Endothelial cell of umbilical vein (primary cell): ENCODE measurements around the gene BRD1. TPM values are rescaled to one million over a fixed set of nuclear protein-coding genes. Genes with fewer than 3 reads are reported as not detected.

ENCODE experiments used
- BruUV-seq: library from RNA; stranded (reverse); fragments of 400-500 nt; replicated peaks from 2 replicates; lab custom pipeline; 2021; lab: Mats Ljungman, UMichigan
- CTCF ChIA-PET: fragments of 300-600, 350-600 bp; sonication (Branson Sonifier 250); formaldehyde crosslinking; loops from one replicate; lab custom pipeline; 2021; ENCODE audit warnings: antibody characterized with exemption, inconsistent platforms; lab: Charles Lee
- POLR2A ChIA-PET: fragments of 300-600, 350-600 bp; sonication (Branson Sonifier 250); formaldehyde crosslinking; loops from one replicate; lab custom pipeline; 2021; ENCODE audit warnings: antibody characterized with exemption, inconsistent platforms; lab: Charles Lee
- DNase-seq: peaks from one replicate; pipeline ENCODE4 v3.0.0-alpha.2; 2011; ENCODE audit warnings: low read depth, low spot score
- FAIRE-seq: peaks from 2 replicates; lab custom pipeline; 2011; peaks lifted over from hg19 to GRCh38; lab: Jason Lieb, UNC
- H2AFZ ChIP-seq: 2 replicates; pipeline ENCODE4 v1.6.0; 2012; ENCODE audit warnings: low read depth, low read length, control low read depth, inconsistent platforms
- H3K27ac ChIP-seq: 2 replicates; pipeline ENCODE4 v1.5.1; 2011; ENCODE audit warnings: low read depth, mild to moderate bottlenecking, control low read depth, low read length, moderate library complexity; ENCODE audit not compliant: insufficient read depth
- H3K27me3 ChIP-seq, 2 experiments: 2 replicates each; pipeline versions ENCODE4 v1.6.0 to v1.6.1; 2011; ENCODE audit warnings: low read length in 2 of 2, mixed read lengths in 1 of 2; ENCODE audit not compliant: control insufficient read depth in 2 of 2, insufficient read depth in 2 of 2
- H3K36me3 ChIP-seq, 2 experiments: 2 replicates in 1 of 2; 3 replicates in 1 of 2; pipeline ENCODE4 v1.5.1; 2011; ENCODE audit warnings: low read length in 2 of 2, mild to moderate bottlenecking in 1 of 2, moderate library complexity in 1 of 2; ENCODE audit not compliant: control insufficient read depth in 2 of 2, insufficient read depth in 2 of 2; ENCODE audit errors: extremely low read depth in 1 of 2
- H3K4me1 ChIP-seq: 3 replicates; pipeline ENCODE4 v1.5.1; 2011; ENCODE audit warnings: mild to moderate bottlenecking, low read length; ENCODE audit not compliant: control insufficient read depth, insufficient read depth; ENCODE audit errors: extremely low read depth
- H3K4me2 ChIP-seq: 2 replicates; pipeline ENCODE4 v1.6.1; 2011; ENCODE audit warnings: low read length, control low read depth, mixed read lengths; ENCODE audit not compliant: insufficient read depth
- H3K4me3 ChIP-seq, 3 experiments: fragments of 200-600 bp in 1 of 3; sonication (generic), shearing (Covaris generic) in 1 of 3; replicated peaks in 1 of 3; 2 replicates each; pipeline ENCODE4 v1.5.1; 2011 to 2016; ENCODE audit warnings: control low read depth in 3 of 3, low read length in 3 of 3, mild to moderate bottlenecking in 2 of 3, inconsistent platforms in 1 of 3, low read depth in 1 of 3, moderate library complexity in 1 of 3; ENCODE audit not compliant: insufficient read depth in 1 of 3
- H3K79me2 ChIP-seq: 2 replicates; pipeline ENCODE4 v1.6.0; 2012; ENCODE audit warnings: low read length, inconsistent platforms; ENCODE audit not compliant: control insufficient read depth, insufficient read depth
- H3K9ac ChIP-seq: replicated peaks from 2 replicates; pipeline ENCODE3; 2011; ENCODE audit warnings: low read length, control low read depth; ENCODE audit not compliant: insufficient read depth; ENCODE audit errors: extremely low read depth
- H3K9me1 ChIP-seq: replicated peaks from 3 replicates; pipeline ENCODE4 v1.6.0; 2011; ENCODE audit warnings: mild to moderate bottlenecking, low read length; ENCODE audit not compliant: control insufficient read depth, insufficient read depth; ENCODE audit errors: extremely low read depth
- H3K9me3 ChIP-seq: replicated peaks from 2 replicates; pipeline ENCODE4 v1.5.1; 2012; ENCODE audit warnings: low read length, inconsistent platforms; ENCODE audit not compliant: control insufficient read depth, insufficient read depth
- H4K20me1 ChIP-seq: replicated peaks from 2 replicates; pipeline ENCODE3; 2011; ENCODE audit warnings: mild to moderate bottlenecking, low read length; ENCODE audit not compliant: control insufficient read depth, insufficient read depth; ENCODE audit errors: extremely low read depth
- EZH2 ChIP-seq: IDR thresholded peaks from 2 replicates; pipeline ENCODE4 v1.6.1; 2012; ENCODE audit warnings: borderline replicate concordance, low read depth, mild to moderate bottlenecking, moderate library complexity, low read length, inconsistent platforms; ENCODE audit not compliant: severe bottlenecking
- FOS ChIP-seq: IDR thresholded peaks from 2 replicates; pipeline ENCODE4 v1.6.1; 2011; ENCODE audit warnings: mild to moderate bottlenecking, low read length, moderate library complexity, borderline replicate concordance; ENCODE audit not compliant: insufficient read depth
- GATA2 ChIP-seq: IDR thresholded peaks from 2 replicates; pipeline ENCODE4 v1.7.0; 2011; ENCODE audit warnings: low read depth, mild to moderate bottlenecking, moderate library complexity, mixed read lengths, low read length; ENCODE audit not compliant: insufficient read length, insufficient read depth
- JUN ChIP-seq: IDR thresholded peaks from 2 replicates; pipeline ENCODE4 v1.6.1; 2011; ENCODE audit warnings: borderline replicate concordance, low read depth; ENCODE audit not compliant: insufficient read length, insufficient read depth
- MYC ChIP-seq: IDR thresholded peaks from one replicate; pipeline ENCODE4 v1.6.1; 2011; ENCODE audit warnings: mild to moderate bottlenecking, low read depth, low read length
- POLR2A ChIP-seq: IDR thresholded peaks from 2 replicates; pipeline ENCODE4 v1.6.1; 2012; ENCODE audit warnings: low read depth, mild to moderate bottlenecking, control low read depth, low read length
- POLR2AphosphoS5 ChIP-seq: IDR thresholded peaks from 2 replicates; pipeline ENCODE4 v1.6.1; 2012; ENCODE audit warnings: low read depth, mild to moderate bottlenecking, control low read depth, low read length, moderate library complexity; ENCODE audit not compliant: insufficient read depth
- dilution Hi-C: fragments of 300-500 bp; cut with MboI; formaldehyde crosslinking; loops from one replicate; pipeline ENCODE4 v1.15.0; 2019; ENCODE audit warnings: low sequenced_read_pairs; ENCODE audit not compliant: extremely low pct_ligation_motif_present
- intact Hi-C: fragments of 100-400 bp; cut with micrococcal nuclease; formaldehyde crosslinking; loops from one replicate; pipeline ENCODE4 v1.10.0; 2022
- polyA plus RNA-seq, 4 experiments: library from polyadenylated mRNA; depleted of rRNA in 3 of 4; stranded (reverse) in 3 of 4; unstranded in 1 of 4; fragments of >200 nt; gene quantifications; 2 replicates each; pipeline versions ENCODE4 v1.2.1 to v1.2.3, GENCODE V29; 2011 to 2012; ENCODE audit warnings: missing spikeins in 1 of 4
- total RNA-seq: library from RNA; stranded (reverse); gene quantifications from 2 replicates; pipeline ENCODE4 v1.2.3, GENCODE V29; 2021
- TF ChIP-seq, protein P1 (sequence below), 2 donors: IDR thresholded peaks; 1 replicate in 1 of 2; 2 replicates in 1 of 2; pipeline ENCODE4 v1.5.1; 2011; ENCODE audit warnings: low read length in 2 of 2, mild to moderate bottlenecking in 2 of 2, moderate library complexity in 2 of 2, control low read depth in 1 of 2, inconsistent platforms in 1 of 2, low read depth in 1 of 2; ENCODE audit not compliant: insufficient read depth in 1 of 2; ENCODE audit errors: extremely low read depth in 1 of 2
- TF ChIP-seq, protein P2 (sequence below): IDR thresholded peaks from 2 replicates; pipeline ENCODE4 v1.6.1; 2011; ENCODE audit not compliant: insufficient read depth, insufficient read length

BRD1 gene
- total and polyA plus RNA-seq, 2 donors (not counting 3 experiments of a cell fraction or from before 2014, with no cell fraction given): 8.1 to 41.1 TPM

DNA sequence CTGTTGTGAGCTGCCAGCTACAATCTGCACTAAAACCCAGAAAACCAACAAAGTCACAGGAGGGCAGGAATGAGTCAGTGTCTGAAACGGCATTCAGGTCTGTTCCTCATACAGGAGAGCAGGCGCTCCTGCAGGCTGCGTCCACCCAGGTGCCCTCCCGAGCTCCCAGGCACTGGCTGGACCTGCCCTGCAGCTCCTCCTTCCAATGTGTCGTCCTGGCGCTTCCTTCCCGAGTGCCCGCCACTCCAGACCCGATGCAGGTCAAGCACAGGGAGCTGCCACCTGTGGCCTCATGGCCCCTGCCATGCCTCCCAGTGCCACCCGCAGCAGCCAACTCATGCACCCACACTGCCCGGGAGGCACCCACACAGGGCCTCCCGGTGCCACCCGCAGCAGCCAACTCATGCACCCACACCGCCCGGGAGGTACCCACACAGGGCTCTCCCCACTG lies 12.0 kb downstream of the BRD1 start:
- FAIRE-seq (no peak), DNase-seq (no peak)
- Histone ChIP-seq H4K20me1 (peaks cover 8% of the 10 kb centered on the region), H2AFZ (no peak overlapping the region), H3K79me2 (peaks cover 98% of the 10 kb centered on the region), H3K9me3 (no peaks in the 10 kb centered on the region), H3K27ac (no peak overlapping the region), H3K9me1 (no peaks in the 10 kb centered on the region), H3K36me3 (peaks cover 5 to 39% of the 10 kb centered on the region in 2 experiments), H3K4me2 (no peak overlapping the region), H3K9ac (no peak overlapping the region), H3K4me1 (peaks cover 3% of the 10 kb centered on the region), H3K27me3 (no peaks in the 10 kb centered on the region), H3K4me3 (no peak overlapping the region)
- BruUV-seq: no TSS peak
- dilution Hi-C loops: no loop called here
- POLR2A ChIA-PET: no interaction called here
- intact Hi-C loops: no loop called here
- no peak for TF ChIP-seq POLR2A
- no peak for TF ChIP-seq JUN
- TF ChIP-seq EZH2: no peak
- no peak for TF ChIP-seq MYC
- TF ChIP-seq GATA2: no peak
- TF ChIP-seq, protein P1, sequence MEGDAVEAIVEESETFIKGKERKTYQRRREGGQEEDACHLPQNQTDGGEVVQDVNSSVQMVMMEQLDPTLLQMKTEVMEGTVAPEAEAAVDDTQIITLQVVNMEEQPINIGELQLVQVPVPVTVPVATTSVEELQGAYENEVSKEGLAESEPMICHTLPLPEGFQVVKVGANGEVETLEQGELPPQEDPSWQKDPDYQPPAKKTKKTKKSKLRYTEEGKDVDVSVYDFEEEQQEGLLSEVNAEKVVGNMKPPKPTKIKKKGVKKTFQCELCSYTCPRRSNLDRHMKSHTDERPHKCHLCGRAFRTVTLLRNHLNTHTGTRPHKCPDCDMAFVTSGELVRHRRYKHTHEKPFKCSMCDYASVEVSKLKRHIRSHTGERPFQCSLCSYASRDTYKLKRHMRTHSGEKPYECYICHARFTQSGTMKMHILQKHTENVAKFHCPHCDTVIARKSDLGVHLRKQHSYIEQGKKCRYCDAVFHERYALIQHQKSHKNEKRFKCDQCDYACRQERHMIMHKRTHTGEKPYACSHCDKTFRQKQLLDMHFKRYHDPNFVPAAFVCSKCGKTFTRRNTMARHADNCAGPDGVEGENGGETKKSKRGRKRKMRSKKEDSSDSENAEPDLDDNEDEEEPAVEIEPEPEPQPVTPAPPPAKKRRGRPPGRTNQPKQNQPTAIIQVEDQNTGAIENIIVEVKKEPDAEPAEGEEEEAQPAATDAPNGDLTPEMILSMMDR (IDR thresholded peaks at IDR 0.05; ENCODE audit: extremely low read depth in 1 of 2, insufficient read depth in 1 of 2, low read depth in 1 of 2, low read length in 2 of 2): no peak
- no peak for TF ChIP-seq FOS
- TF ChIP-seq POLR2AphosphoS5: no peak
- TF ChIP-seq, protein P2, sequence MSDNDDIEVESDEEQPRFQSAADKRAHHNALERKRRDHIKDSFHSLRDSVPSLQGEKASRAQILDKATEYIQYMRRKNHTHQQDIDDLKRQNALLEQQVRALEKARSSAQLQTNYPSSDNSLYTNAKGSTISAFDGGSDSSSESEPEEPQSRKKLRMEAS: no peak
- CTCF ChIA-PET: no interaction called here
